K562 (cell line): Measurements from ENCODE around the gene SULT2B1. TPM values are rescaled to one million over a fixed set of nuclear protein-coding genes. Genes with fewer than 3 reads are reported as not detected.

Source experiments
- CTCF ChIP-seq, 3 experiments: IDR thresholded peaks in 2 of 3; conservative IDR thresholded peaks in 1 of 3; 2 replicates each; pipeline ENCODE4 v1.5.1; 2011 to 2012; ENCODE audit warnings: low read length in 3 of 3, mild to moderate bottlenecking in 3 of 3, control low read depth in 2 of 3, improper control_type of control experiment in 1 of 3, inconsistent platforms in 1 of 3, low read depth in 1 of 3, mixed read lengths in 1 of 3, moderate library complexity in 1 of 3; ENCODE audit not compliant: insufficient read depth in 2 of 3
- E2F1 ChIP-seq: sonication (generic); formaldehyde crosslinking; IDR thresholded peaks from 2 replicates; pipeline ENCODE4 v1.8.1; 2023; ENCODE audit warnings: mild to moderate bottlenecking, missing genetic modification reagents, moderate library complexity
- EGR1 ChIP-seq: fragments of 450-650 bp; conservative IDR thresholded peaks from 2 replicates; pipeline ENCODE4 v1.6.1; 2017; ENCODE audit warnings: mild to moderate bottlenecking
- FOXO4 ChIP-seq: fragments of 450-650 bp; formaldehyde crosslinking; IDR thresholded peaks from 2 replicates; pipeline ENCODE4 v1.4.0; 2020; ENCODE audit warnings: mild to moderate bottlenecking, moderate library complexity
- HNRNPH1 ChIP-seq: fragments of 200-400 bp; formaldehyde crosslinking; optimal IDR thresholded peaks from 2 replicates; pipeline ENCODE3; 2017; ENCODE audit warnings: low read depth, mild to moderate bottlenecking, low read length, moderate library complexity
- ILF3 ChIP-seq: fragments of 450-650 bp; IDR thresholded peaks from 2 replicates; pipeline ENCODE4 v1.6.1; 2018; ENCODE audit warnings: antibody characterized with exemption, mild to moderate bottlenecking, moderate library complexity, borderline replicate concordance
- KDM1A ChIP-seq, 2 experiments: fragments of 450-650 bp; IDR thresholded peaks; 2 replicates each; pipeline ENCODE4 v1.6.1; 2016; ENCODE audit warnings: mild to moderate bottlenecking in 2 of 2
- MCM2 ChIP-seq: fragments of 450-650 bp; IDR thresholded peaks from 2 replicates; pipeline ENCODE4 v1.6.1; 2017; ENCODE audit warnings: low read depth, mild to moderate bottlenecking
- MEIS2 ChIP-seq: fragments of 450-650 bp; IDR thresholded peaks from 2 replicates; pipeline ENCODE4 v1.6.1; 2014; ENCODE audit warnings: mild to moderate bottlenecking; ENCODE audit not compliant: partially characterized antibody
- MTA3 ChIP-seq: fragments of 450-650 bp; formaldehyde crosslinking; IDR thresholded peaks from 2 replicates; pipeline ENCODE4 v1.6.1; 2017; ENCODE audit warnings: mild to moderate bottlenecking, borderline replicate concordance
- NFYB ChIP-seq: IDR thresholded peaks from 2 replicates; pipeline ENCODE4 v1.6.1; 2011; ENCODE audit warnings: mild to moderate bottlenecking, moderate library complexity; ENCODE audit not compliant: insufficient read length; ENCODE audit errors: extremely low read depth
- PHB ChIP-seq: fragments of 250-450 bp; sonication (Bioruptor Pico); IDR thresholded peaks from 2 replicates; pipeline ENCODE4 v1.5.0; 2021
- PRMT5 ChIP-seq: sonication (generic); formaldehyde crosslinking; IDR thresholded peaks from 2 replicates; pipeline ENCODE4 v1.5.0; 2020; ENCODE audit warnings: missing genetic modification reagents
- PURB ChIP-seq: sonication (generic); formaldehyde crosslinking; IDR thresholded peaks from 2 replicates; pipeline ENCODE4 v1.9.0; 2021; ENCODE audit warnings: low read depth, mild to moderate bottlenecking, missing genetic modification reagents
- SIX5 ChIP-seq, 2 experiments: IDR thresholded peaks; 2 replicates each; pipeline ENCODE4 v1.6.1; 2011; ENCODE audit warnings: low read length in 2 of 2, borderline replicate concordance in 1 of 2, low read depth in 1 of 2, mild to moderate bottlenecking in 1 of 2, moderate library complexity in 1 of 2; ENCODE audit not compliant: insufficient read depth in 1 of 2
- SMAD4 ChIP-seq: fragments of 250-450 bp; sonication (Bioruptor Pico); conservative IDR thresholded peaks from 2 replicates; pipeline ENCODE4 v1.8.0; 2021; ENCODE audit warnings: inconsistent platforms, mild to moderate bottlenecking, moderate library complexity
- SNAPC5 ChIP-seq: fragments of 250-450 bp; sonication (Bioruptor Pico); IDR thresholded peaks from 2 replicates; pipeline ENCODE4 v1.8.0; 2021; ENCODE audit warnings: moderate library complexity, mild to moderate bottlenecking, inconsistent platforms
- SRSF3 ChIP-seq: fragments of 200-400 bp; formaldehyde crosslinking; IDR thresholded peaks from 2 replicates; pipeline ENCODE4 v1.6.1; 2016; ENCODE audit warnings: mild to moderate bottlenecking, low read length, moderate library complexity; ENCODE audit not compliant: insufficient read depth
- ZNF121 ChIP-seq: sonication (generic); formaldehyde crosslinking; conservative IDR thresholded peaks from 2 replicates; pipeline ENCODE4 v1.8.0; 2022; ENCODE audit warnings: missing genetic modification reagents
- ZNF311 ChIP-seq: fragments of 250-450 bp; sonication (Bioruptor Pico); IDR thresholded peaks from 2 replicates; pipeline ENCODE4 v1.4.0; 2020; ENCODE audit warnings: mild to moderate bottlenecking, moderate library complexity
- ZNF324 ChIP-seq: fragments of 250-450 bp; sonication (Bioruptor Pico); IDR thresholded peaks from 2 replicates; pipeline ENCODE4 v1.4.0; 2020; ENCODE audit warnings: mild to moderate bottlenecking
- ZNF780A ChIP-seq: fragments of 250-450 bp; sonication (Bioruptor Pico); IDR thresholded peaks from 2 replicates; pipeline ENCODE4 v1.5.0; 2021; ENCODE audit warnings: mild to moderate bottlenecking
- polyA plus RNA-seq, 8 experiments: library from polyadenylated mRNA; depleted of rRNA in 4 of 8; stranded (reverse) in 5 of 8; unstranded in 3 of 8; fragments of >200 nt; fragmentation: Nextera tagmentation in 2 of 8; fragmentation: Illumina TruSeq in 1 of 8; extraction: Ambion mirVana in 2 of 8; extraction: Trizol in 1 of 8; gene quantifications; 2 replicates each; pipeline versions ENCODE4 v1.2.1 to v1.2.3, GENCODE V29; 2011 to 2014; ENCODE audit warnings: inconsistent platforms in 1 of 8, missing spikeins in 1 of 8
- total RNA-seq, 7 experiments: library from RNA; depleted of rRNA in 6 of 7; stranded (reverse); fragments of >200 nt in 6 of 7; fragmentation: Illumina TruSeq in 2 of 7; extraction: Trizol in 2 of 7; gene quantifications; 2 replicates each; pipeline versions ENCODE4 v1.2.1 to v1.2.3, GENCODE V29; 2011 to 2021; ENCODE audit warnings: low replicate concordance in 1 of 7
- TF ChIP-seq, protein P1 (sequence below): fragments of 450-650 bp; IDR thresholded peaks from 2 replicates; pipeline ENCODE4 v1.6.1; 2016; ENCODE audit warnings: low read depth, mild to moderate bottlenecking, moderate library complexity

Gene SULT2B1
- total and polyA plus RNA-seq, 9 of the 15 experiments (the other 6 are each of a cell fraction or from before 2014, with no cell fraction given) = 0.09 to 0.62 (median 0.22) TPM; not detected in 2

GRCh38 chr19:48637948-48638830 is 86.2 kb downstream of the SULT2B1 start (continued):
- TF ChIP-seq NFYB (no peak), SRSF3 (no peak), PHB (CRISPR knock-in tag) (no peak), FOXO4 (CRISPR knock-in tag) (no peak), ZNF780A (CRISPR knock-in tag) (no peak), ILF3 (no peak), ZNF324 (CRISPR knock-in tag) (no peak), PRMT5 (CRISPR knock-in tag) (no peak), MEIS2 (no peak), PURB (CRISPR knock-in tag) (no peak), SMAD4 (no peak), SNAPC5 (CRISPR knock-in tag) (no peak), HNRNPH1 (no peak), SIX5 (IDR thresholded peaks at IDR 0.05; ENCODE audit: borderline replicate concordance in 1 of 2, insufficient read depth in 1 of 2, low read depth in 1 of 2, low read length in 2 of 2) (peak; percentile 53 to 74; a peak in 3 of 4 replicates), MTA3 (no peak; the same call in none of the 2 replicates), CTCF (IDR thresholded peaks at IDR 0.05 in 2 of 3, conservative IDR thresholded peaks at IDR 0.05 in 1 of 3; ENCODE audit: insufficient read depth in 2 of 3, low read depth in 1 of 3, low read length in 3 of 3) (peak; percentile 1 to 9 (median 7); a peak in 2 of 6 replicates), E2F1 (CRISPR knock-in tag) (no peak), MCM2 (no peak), ZNF121 (CRISPR knock-in tag) (no peak), EGR1 (peak; percentile 31), ZNF311 (CRISPR knock-in tag) (no peak), KDM1A (IDR thresholded peaks at IDR 0.05) (peak; percentile 96 to 97)
- TF ChIP-seq, protein P1, sequence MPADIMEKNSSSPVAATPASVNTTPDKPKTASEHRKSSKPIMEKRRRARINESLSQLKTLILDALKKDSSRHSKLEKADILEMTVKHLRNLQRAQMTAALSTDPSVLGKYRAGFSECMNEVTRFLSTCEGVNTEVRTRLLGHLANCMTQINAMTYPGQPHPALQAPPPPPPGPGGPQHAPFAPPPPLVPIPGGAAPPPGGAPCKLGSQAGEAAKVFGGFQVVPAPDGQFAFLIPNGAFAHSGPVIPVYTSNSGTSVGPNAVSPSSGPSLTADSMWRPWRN = 0 out of 2 replicates have a peak, but pooled peaks have one; percentile 21
